Adrenal gland (tissue), 12 donors: ENCODE results near the gene CCDC13. TPM values are rescaled to one million over a fixed set of nuclear protein-coding genes. Genes with fewer than 3 reads are reported as not detected.

ENCODE experiments used
- DNase-seq, 7 donors: peaks; one replicate each; pipeline ENCODE4 v3.0.0-alpha.2; 2019 to 2020
- H3K27ac ChIP-seq, 5 donors: fragments of 200-600 bp; sonication (generic) in 4 of 5; 1 replicate in 3 of 5; 2 replicates in 2 of 5; pipeline versions ENCODE4 v1.5.1 to v1.8.0; 2016 to 2020; ENCODE audit warnings: mild to moderate bottlenecking in 1 of 5
- H3K27me3 ChIP-seq: fragments of 200-600 bp; 2 replicates; pipeline ENCODE4 v1.8.0; 2021
- H3K36me3 ChIP-seq, 2 donors: fragments of 200-600 bp; replicated peaks in 1 of 2; 1 replicate in 1 of 2; 2 replicates in 1 of 2; pipeline versions ENCODE4 v1.5.1 to v1.8.0; 2018 to 2022
- H3K4me1 ChIP-seq, 2 donors: fragments of 200-600 bp; replicated peaks in 1 of 2; 1 replicate in 1 of 2; 2 replicates in 1 of 2; pipeline versions ENCODE4 v1.5.1 to v1.8.0; 2018 to 2021
- H3K4me3 ChIP-seq, 4 donors: fragments of 200-600 bp; sonication (generic) in 3 of 4; one replicate each; pipeline ENCODE4 v1.5.1; 2016 to 2018
- H3K9me3 ChIP-seq, 3 donors: fragments of 200-600 bp; sonication (generic) in 1 of 3; replicated peaks in 1 of 3; 1 replicate in 2 of 3; 2 replicates in 1 of 3; pipeline versions ENCODE4 v1.5.1 to v1.8.0; 2016 to 2021
- POLR2A ChIP-seq, 2 donors: fragments of 450-650 bp; IDR thresholded peaks; one replicate each; pipeline ENCODE4 v1.6.1; 2017; ENCODE audit warnings: antibody characterized with exemption in 2 of 2, mild to moderate bottlenecking in 2 of 2, moderate library complexity in 1 of 2
- WGBS, 4 donors: extraction: QIAGEN DNeasy Blood & Tissue Kit in 2 of 4; methylation state at CpG; one replicate each; pipeline versions ENCODE4 v1.1.5 to v1.1.7; 2013 to 2017; 5-methylcytosine and 5-hydroxymethylcytosine counted together
- intact Hi-C, 2 donors: fragments of 100-400 bp; cut with DNase I; formaldehyde crosslinking; loops; one replicate each; pipeline versions ENCODE4 v1.14.1 to v1.15.0; 2022 to 2023
- polyA plus RNA-seq, 3 donors: library from polyadenylated mRNA; stranded (reverse); fragments of 200-250 nt in 2 of 3; fragments of 350-450 nt in 1 of 3; fragmentation: Illumina TruSeq in 1 of 3; extraction: RNeasy Lipid Tissue Mini Kit (QIAGEN cat#74804) in 1 of 3; gene quantifications; one replicate each; pipeline ENCODE4 v1.2.3, GENCODE V29; 2013 to 2014
- total RNA-seq, 9 donors: library from RNA; depleted of rRNA in 4 of 9; stranded (reverse); fragments of >200 nt in 4 of 9; fragments of 120-200 nt in 1 of 9; fragmentation: NEBNext Ultra II Directional in 1 of 9; extraction: Animal tissue kit (Norgen Biotek cat#: 25700) in 1 of 9; gene quantifications; one replicate each; pipeline versions ENCODE4 v1.1.0 to v1.2.4, GENCODE V29; 2013 to 2023
- TF ChIP-seq, protein P1 (sequence below), 6 experiments: fragments of 450-650 bp in 4 of 6; fragments of 200-600 bp in 2 of 6; sonication (generic) in 1 of 6; IDR thresholded peaks; 1 replicate in 5 of 6; 2 replicates in 1 of 6; pipeline versions ENCODE4 v1.5.1 to v1.8.0; 2016 to 2021; ENCODE audit warnings: antibody characterized with exemption in 6 of 6, mild to moderate bottlenecking in 2 of 6, moderate library complexity in 1 of 6
- donor health status: healthy with polysubstance abuse.
- donor health status: Bipolar disorder and iron deficiency.
- donor health status: DM: yes; HTN: yes; CAD: no.
- donor health status: DM: no; HTN: no; CAD: no.
- donor health status: DM: no; HTN: no; CAD: no.
- donor health status: DM: yes; HTN: yes; CAD: no.

CCDC13 gene
- total and polyA plus RNA-seq, 12 donors = 0.35 to 2.1 (median 1.1) TPM; not detected in 2

DNA sequence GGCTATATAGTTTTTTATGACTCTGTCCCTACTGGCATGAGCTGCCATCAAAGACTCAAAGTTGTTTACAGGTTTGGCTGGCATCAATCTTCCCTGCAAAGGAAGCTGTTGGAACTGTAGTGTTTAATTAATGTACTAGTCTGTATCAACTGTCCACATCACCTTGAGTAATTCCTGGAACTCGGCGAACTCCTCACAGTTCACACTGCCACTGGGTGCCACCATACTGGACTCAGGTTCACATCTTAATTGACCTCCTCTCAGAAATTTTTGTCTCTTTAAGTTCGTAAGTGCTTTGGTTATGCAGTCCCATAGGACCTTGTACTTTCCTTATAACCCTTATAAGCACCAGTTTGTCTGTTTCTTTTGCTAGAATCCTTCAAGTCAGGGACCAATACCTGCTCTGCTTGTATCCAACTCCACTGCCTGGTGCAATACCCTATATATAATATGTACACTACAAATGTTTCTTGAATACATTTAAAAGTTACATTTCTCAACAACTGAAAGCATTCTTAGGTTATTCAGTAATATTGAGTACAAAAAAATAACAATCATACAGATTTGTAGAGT, 28.1 kb upstream of the CCDC13 start:
- no peaks in the 10 kb centered on the region for H3K27me3 ChIP-seq
- peaks cover 21 to 45% of the 10 kb centered on the region in 2 donors for H3K4me1 ChIP-seq
- intact Hi-C loops = no loop called here
- no peaks in the 10 kb centered on the region for H3K9me3 ChIP-seq
- no peak for DNase-seq
- 44 to 65% (median 52%) methylated on average over 3 of the region's 3 CpGs for WGBS, 4 donors
- no peak for TF ChIP-seq POLR2A (IDR thresholded peaks at IDR 0.05)
- TF ChIP-seq, protein P1, sequence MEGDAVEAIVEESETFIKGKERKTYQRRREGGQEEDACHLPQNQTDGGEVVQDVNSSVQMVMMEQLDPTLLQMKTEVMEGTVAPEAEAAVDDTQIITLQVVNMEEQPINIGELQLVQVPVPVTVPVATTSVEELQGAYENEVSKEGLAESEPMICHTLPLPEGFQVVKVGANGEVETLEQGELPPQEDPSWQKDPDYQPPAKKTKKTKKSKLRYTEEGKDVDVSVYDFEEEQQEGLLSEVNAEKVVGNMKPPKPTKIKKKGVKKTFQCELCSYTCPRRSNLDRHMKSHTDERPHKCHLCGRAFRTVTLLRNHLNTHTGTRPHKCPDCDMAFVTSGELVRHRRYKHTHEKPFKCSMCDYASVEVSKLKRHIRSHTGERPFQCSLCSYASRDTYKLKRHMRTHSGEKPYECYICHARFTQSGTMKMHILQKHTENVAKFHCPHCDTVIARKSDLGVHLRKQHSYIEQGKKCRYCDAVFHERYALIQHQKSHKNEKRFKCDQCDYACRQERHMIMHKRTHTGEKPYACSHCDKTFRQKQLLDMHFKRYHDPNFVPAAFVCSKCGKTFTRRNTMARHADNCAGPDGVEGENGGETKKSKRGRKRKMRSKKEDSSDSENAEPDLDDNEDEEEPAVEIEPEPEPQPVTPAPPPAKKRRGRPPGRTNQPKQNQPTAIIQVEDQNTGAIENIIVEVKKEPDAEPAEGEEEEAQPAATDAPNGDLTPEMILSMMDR (IDR thresholded peaks at IDR 0.05) = no peak
- peak overlapping the region in 3 of 5 donors; percentile 22 to 66 (median 63) for H3K27ac ChIP-seq
- H3K36me3 ChIP-seq = no peaks in the 10 kb centered on the region
- H3K4me3 ChIP-seq = peak overlapping the region in 1 of 4 donors; percentile 76

DNA sequence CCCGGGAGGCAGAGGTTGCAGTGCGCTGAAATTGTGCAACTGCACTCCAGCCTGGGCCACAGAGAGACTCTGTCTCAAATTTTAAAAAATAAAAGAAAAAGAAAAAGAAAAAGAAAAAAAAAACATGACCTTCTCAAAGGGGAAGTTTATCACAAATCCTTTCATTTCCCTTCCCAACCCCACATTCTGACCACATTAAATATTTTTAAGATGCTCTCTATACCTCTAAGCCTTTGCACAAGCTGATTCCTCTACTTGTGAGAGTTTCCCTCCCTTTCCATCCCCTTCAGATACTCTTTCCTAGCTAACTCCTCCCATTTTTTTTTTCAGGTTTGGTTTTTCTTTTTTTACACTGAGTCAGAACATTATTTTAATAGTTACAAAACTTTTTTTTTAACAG, 27.2 kb upstream of the CCDC13 start:
- peak overlapping the region in 2 of 5 donors; percentile 9 to 26 for H3K27ac ChIP-seq
- no peaks in the 10 kb centered on the region for H3K9me3 ChIP-seq
- 77 to 87% (median 83%) methylated on average over 2 of the region's 2 CpGs for WGBS, 4 donors
- no peak for DNase-seq
- intact Hi-C loops = no loop called here
- H3K36me3 ChIP-seq = no peaks in the 10 kb centered on the region
- peaks cover 21 to 43% of the 10 kb centered on the region in 2 donors for H3K4me1 ChIP-seq
- H3K27me3 ChIP-seq = no peaks in the 10 kb centered on the region
- TF ChIP-seq POLR2A (IDR thresholded peaks at IDR 0.05) = no peak
- TF ChIP-seq, protein P1 (IDR thresholded peaks at IDR 0.05) = no peak
- H3K4me3 ChIP-seq = no peak overlapping the region

GRCh38 chr3:42799376-42799775, 26.3 kb upstream of the CCDC13 start:
- H3K27me3 ChIP-seq = no peaks in the 10 kb centered on the region
- H3K4me3 ChIP-seq = no peak overlapping the region
- 83 to 84% (median 83%) methylated on average over 7 of the region's 7 CpGs for WGBS, 4 donors
- no peaks in the 10 kb centered on the region for H3K9me3 ChIP-seq
- H3K4me1 ChIP-seq = peaks cover 21 to 39% of the 10 kb centered on the region in 2 donors
- no peaks in the 10 kb centered on the region for H3K36me3 ChIP-seq
- H3K27ac ChIP-seq = no peak overlapping the region
- DNase-seq = no peak
- intact Hi-C loops = no loop called here
- TF ChIP-seq, protein P1 (IDR thresholded peaks at IDR 0.05) = no peak
- TF ChIP-seq POLR2A (IDR thresholded peaks at IDR 0.05) = no peak

GRCh38 chr3:42796332-42796885, 23.4 kb upstream of the CCDC13 start:
- 88 to 95% (median 91%) methylated on average over 4 of the region's 5 CpGs for WGBS, 4 donors
- H3K4me1 ChIP-seq = peaks cover 15 to 19% of the 10 kb centered on the region in 2 donors
- no peak overlapping the region for H3K27ac ChIP-seq
- TF ChIP-seq POLR2A (IDR thresholded peaks at IDR 0.05) = no peak
- TF ChIP-seq, protein P1 (IDR thresholded peaks at IDR 0.05) = no peak
- H3K27me3 ChIP-seq = no peaks in the 10 kb centered on the region
- intact Hi-C loops = no loop called here
- no peak for DNase-seq
- H3K4me3 ChIP-seq = no peak overlapping the region
- H3K9me3 ChIP-seq = no peaks in the 10 kb centered on the region
- peaks cover 0 to 11% of the 10 kb centered on the region in 2 donors for H3K36me3 ChIP-seq
